GM12892 (cell line): ENCODE results near the gene PACRGL.

Source experiments
- POLR2A ChIP-seq: IDR thresholded peaks from 2 replicates; pipeline ENCODE4 v1.6.1; 2011; ENCODE audit warnings: low read depth, low read length, control low read depth
- POLR2AphosphoS5 ChIP-seq: IDR thresholded peaks from 2 replicates; pipeline ENCODE4 v1.6.1; 2011; ENCODE audit warnings: low read depth, low read length, control low read depth
- TAF1 ChIP-seq: IDR thresholded peaks from 2 replicates; pipeline ENCODE4 v1.6.1; 2011; ENCODE audit warnings: low read depth, mild to moderate bottlenecking, control low read depth, low read length, borderline replicate concordance

- TF ChIP-seq POLR2A = no peak
- TF ChIP-seq POLR2AphosphoS5 = no peak
- no peak for TF ChIP-seq TAF1
Measured at GRCh38 chr4:20724915-20725314, 24.7 kb downstream of the PACRGL start.
